Measurements from ENCODE around the gene PKM. TPM values are rescaled to one million over a fixed set of nuclear protein-coding genes. Genes with fewer than 3 reads are reported as not detected.

PKM gene
- total and polyA plus RNA-seq, 2 donors (not counting 1 experiment from before 2014, with no cell fraction given) = 1,892 to 2,521 TPM

DNA sequence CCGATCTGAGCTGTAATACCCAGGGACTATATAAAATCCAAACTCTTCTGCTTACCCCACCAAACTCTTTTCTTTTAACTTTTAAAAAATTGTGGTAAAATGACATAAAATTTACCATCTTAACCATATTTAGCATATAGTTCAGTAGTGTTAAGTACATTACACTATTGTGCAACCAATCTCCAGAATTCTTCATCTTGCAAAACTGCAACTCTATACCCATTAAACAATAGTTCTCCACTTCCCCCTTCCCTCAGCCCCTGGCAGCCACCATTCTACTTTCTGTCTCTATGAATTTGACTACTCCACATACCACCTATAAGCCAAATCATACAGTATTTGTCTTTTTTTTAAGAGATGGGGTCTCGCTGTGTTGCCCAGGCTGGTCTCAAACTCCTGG is 74.1 kb downstream of the PKM start:
- no peak overlapping the region for H3K27ac ChIP-seq (ENCODE audit: insufficient read depth, low read length)
- no peak overlapping the region for H2AFZ ChIP-seq (ENCODE audit: low read length)
- DNase-seq (ENCODE audit: low read depth in 2 of 2) = no peak
- no peaks in the 10 kb centered on the region for H3K79me2 ChIP-seq (ENCODE audit: control insufficient read depth, insufficient read depth, low read length)
- TF ChIP-seq, protein P1, sequence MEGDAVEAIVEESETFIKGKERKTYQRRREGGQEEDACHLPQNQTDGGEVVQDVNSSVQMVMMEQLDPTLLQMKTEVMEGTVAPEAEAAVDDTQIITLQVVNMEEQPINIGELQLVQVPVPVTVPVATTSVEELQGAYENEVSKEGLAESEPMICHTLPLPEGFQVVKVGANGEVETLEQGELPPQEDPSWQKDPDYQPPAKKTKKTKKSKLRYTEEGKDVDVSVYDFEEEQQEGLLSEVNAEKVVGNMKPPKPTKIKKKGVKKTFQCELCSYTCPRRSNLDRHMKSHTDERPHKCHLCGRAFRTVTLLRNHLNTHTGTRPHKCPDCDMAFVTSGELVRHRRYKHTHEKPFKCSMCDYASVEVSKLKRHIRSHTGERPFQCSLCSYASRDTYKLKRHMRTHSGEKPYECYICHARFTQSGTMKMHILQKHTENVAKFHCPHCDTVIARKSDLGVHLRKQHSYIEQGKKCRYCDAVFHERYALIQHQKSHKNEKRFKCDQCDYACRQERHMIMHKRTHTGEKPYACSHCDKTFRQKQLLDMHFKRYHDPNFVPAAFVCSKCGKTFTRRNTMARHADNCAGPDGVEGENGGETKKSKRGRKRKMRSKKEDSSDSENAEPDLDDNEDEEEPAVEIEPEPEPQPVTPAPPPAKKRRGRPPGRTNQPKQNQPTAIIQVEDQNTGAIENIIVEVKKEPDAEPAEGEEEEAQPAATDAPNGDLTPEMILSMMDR (conservative IDR thresholded peaks at IDR 0.05 in 1 of 2, IDR thresholded peaks at IDR 0.05 in 1 of 2; ENCODE audit: low read depth in 1 of 2, low read length in 2 of 2) = no peak
- TF ChIP-seq EZH2 (IDR thresholded peaks at IDR 0.05; ENCODE audit: low read length, missing control alignments) = no peak
- no peak overlapping the region for H3K9ac ChIP-seq (ENCODE audit: insufficient read depth, low read length)
- H3K9me3 ChIP-seq (ENCODE audit: control insufficient read depth, insufficient read depth, low read depth, low read length) = no peaks in the 10 kb centered on the region
- peaks cover 2% of the 10 kb centered on the region for H3K4me1 ChIP-seq (ENCODE audit: control insufficient read depth, extremely low read depth, insufficient read depth, low read length)
- H4K20me1 ChIP-seq (ENCODE audit: control insufficient read depth, extremely low read depth, insufficient read depth, low read length) = no peaks in the 10 kb centered on the region
- peaks cover 5% of the 10 kb centered on the region for H3K27me3 ChIP-seq (ENCODE audit: control insufficient read depth, insufficient read depth, low read length)
- no peak overlapping the region for H3K4me2 ChIP-seq (ENCODE audit: extremely low read depth, insufficient read depth, low read length)
- H3K4me3 ChIP-seq (replicated peaks in 1 of 4; ENCODE audit: control extremely low read depth in 1 of 4, insufficient read depth in 1 of 4, low read depth in 3 of 4, low read length in 4 of 4) = no peak overlapping the region
- H3K36me3 ChIP-seq (ENCODE audit: control insufficient read depth, insufficient read depth, low read length) = no peaks in the 10 kb centered on the region

DNA sequence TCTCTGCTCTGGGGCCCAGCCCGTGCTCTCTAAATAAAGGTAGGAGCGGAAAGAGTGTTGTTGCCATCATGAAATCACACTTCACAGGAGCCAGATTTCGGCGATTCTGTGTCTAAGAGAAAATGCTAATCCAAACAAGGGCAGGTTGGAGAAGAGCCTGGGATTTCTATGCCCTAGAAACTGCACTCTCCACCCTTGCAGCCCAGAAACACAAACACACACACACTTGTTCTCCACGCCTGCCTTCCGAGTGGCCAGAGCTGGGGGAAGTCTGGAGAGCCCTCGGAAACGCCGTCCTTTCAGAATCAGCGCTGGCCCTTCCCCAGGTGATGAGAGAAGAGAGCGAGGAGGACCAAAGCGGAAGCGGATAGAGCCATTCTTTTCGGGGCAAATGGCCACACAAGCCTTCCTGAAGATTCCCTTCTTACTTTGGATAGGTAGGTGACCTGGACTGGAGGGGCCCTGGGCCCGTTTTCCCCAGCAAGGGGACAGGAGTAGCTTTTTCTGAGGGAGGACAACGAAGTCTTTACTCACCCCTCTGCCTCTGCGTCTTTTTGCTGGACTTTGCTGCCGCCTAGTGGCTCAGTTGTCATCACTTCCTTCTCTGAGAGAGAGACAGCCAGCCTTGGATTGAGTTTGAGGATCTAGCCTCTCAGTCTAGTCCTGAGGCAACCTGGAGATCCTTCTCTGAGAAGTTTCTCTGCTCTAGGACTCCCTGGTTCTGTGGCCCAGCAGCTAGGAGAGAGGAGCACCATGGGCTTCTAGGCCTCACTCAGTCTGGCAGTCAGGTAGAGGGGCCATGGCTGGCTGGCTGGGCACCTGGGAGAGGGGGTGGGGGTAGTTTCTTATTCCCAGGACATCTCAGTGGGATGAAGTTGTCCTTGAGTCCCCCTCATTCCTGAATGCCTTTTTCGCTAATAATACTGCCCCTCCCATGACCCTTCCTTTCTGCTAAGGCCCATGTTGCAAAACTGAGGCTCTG is 75.1 kb downstream of the PKM start:
- H3K9ac ChIP-seq (ENCODE audit: insufficient read depth, low read length) = no peak overlapping the region
- H3K79me2 ChIP-seq (ENCODE audit: control insufficient read depth, insufficient read depth, low read length) = no peaks in the 10 kb centered on the region
- H3K27ac ChIP-seq (ENCODE audit: insufficient read depth, low read length) = no peak overlapping the region
- TF ChIP-seq, protein P1 (conservative IDR thresholded peaks at IDR 0.05 in 1 of 2, IDR thresholded peaks at IDR 0.05 in 1 of 2; ENCODE audit: low read depth in 1 of 2, low read length in 2 of 2) = peak; percentile 96 to 97
- no peak for TF ChIP-seq EZH2 (IDR thresholded peaks at IDR 0.05; ENCODE audit: low read length, missing control alignments)
- H3K27me3 ChIP-seq (ENCODE audit: control insufficient read depth, insufficient read depth, low read length) = no peaks in the 10 kb centered on the region
- peak; percentile 65 to 81 for DNase-seq (ENCODE audit: low read depth in 2 of 2)
- peak overlapping the region; percentile 86 for H3K4me2 ChIP-seq (ENCODE audit: extremely low read depth, insufficient read depth, low read length)
- H2AFZ ChIP-seq (ENCODE audit: low read length) = peak overlapping the region; percentile 90
- peaks cover 2% of the 10 kb centered on the region for H3K4me1 ChIP-seq (ENCODE audit: control insufficient read depth, extremely low read depth, insufficient read depth, low read length)
- no peaks in the 10 kb centered on the region for H3K36me3 ChIP-seq (ENCODE audit: control insufficient read depth, insufficient read depth, low read length)
- H3K9me3 ChIP-seq (ENCODE audit: control insufficient read depth, insufficient read depth, low read depth, low read length) = no peaks in the 10 kb centered on the region
- H3K4me3 ChIP-seq (replicated peaks in 1 of 4; ENCODE audit: control extremely low read depth in 1 of 4, insufficient read depth in 1 of 4, low read depth in 3 of 4, low read length in 4 of 4) = peak overlapping the region; percentile 39 to 77 (median 54)
- no peaks in the 10 kb centered on the region for H4K20me1 ChIP-seq (ENCODE audit: control insufficient read depth, extremely low read depth, insufficient read depth, low read length)

DNA sequence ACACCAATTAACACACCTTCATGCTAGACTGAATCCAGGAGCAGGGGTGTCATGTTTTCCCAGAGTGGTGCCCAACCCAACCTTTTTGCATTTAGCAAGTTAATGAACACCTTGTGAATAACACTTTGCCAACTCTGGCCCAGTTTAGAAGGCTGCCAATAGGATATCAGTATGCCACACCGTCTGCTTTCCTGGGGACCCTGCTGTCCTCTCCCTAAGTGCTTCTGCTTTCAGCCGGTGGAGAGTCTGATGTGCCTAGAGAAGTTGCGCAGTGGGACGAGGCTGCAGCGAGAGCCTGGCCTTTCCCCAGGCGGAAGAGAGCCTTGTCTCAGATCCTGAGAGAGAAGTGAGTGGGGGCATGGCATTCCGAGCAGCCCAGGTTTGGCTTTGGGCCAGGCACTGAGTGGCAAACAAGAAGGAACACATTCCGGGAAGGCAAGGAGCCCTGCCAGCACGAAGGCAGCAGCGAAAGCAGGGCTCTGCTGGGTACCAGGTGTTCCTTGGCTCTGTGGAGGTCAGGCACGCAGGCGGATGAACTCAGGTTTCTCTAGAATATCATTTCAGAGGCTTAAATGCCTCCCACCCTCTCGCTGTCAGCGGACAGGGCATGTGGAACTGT is 75.9 kb downstream of the PKM start:
- no peaks in the 10 kb centered on the region for H4K20me1 ChIP-seq (ENCODE audit: control insufficient read depth, extremely low read depth, insufficient read depth, low read length)
- H3K9me3 ChIP-seq (ENCODE audit: control insufficient read depth, insufficient read depth, low read depth, low read length) = no peaks in the 10 kb centered on the region
- H2AFZ ChIP-seq (ENCODE audit: low read length) = peak overlapping the region; percentile 90
- H3K4me2 ChIP-seq (ENCODE audit: extremely low read depth, insufficient read depth, low read length) = peak overlapping the region; percentile 86
- H3K4me1 ChIP-seq (ENCODE audit: control insufficient read depth, extremely low read depth, insufficient read depth, low read length) = peaks cover 2% of the 10 kb centered on the region
- peak overlapping the region in 3 of 4 experiments; percentile 49 to 77 (median 60) for H3K4me3 ChIP-seq (replicated peaks in 1 of 4; ENCODE audit: control extremely low read depth in 1 of 4, insufficient read depth in 1 of 4, low read depth in 3 of 4, low read length in 4 of 4)
- H3K27me3 ChIP-seq (ENCODE audit: control insufficient read depth, insufficient read depth, low read length) = no peaks in the 10 kb centered on the region
- TF ChIP-seq, protein P1 (conservative IDR thresholded peaks at IDR 0.05 in 1 of 2, IDR thresholded peaks at IDR 0.05 in 1 of 2; ENCODE audit: low read depth in 1 of 2, low read length in 2 of 2) = no peak
- TF ChIP-seq EZH2 (IDR thresholded peaks at IDR 0.05; ENCODE audit: low read length, missing control alignments) = no peak
- no peak overlapping the region for H3K27ac ChIP-seq (ENCODE audit: insufficient read depth, low read length)
- peak in 1 of 2 donors; percentile 42 for DNase-seq (ENCODE audit: low read depth in 2 of 2)
- no peaks in the 10 kb centered on the region for H3K79me2 ChIP-seq (ENCODE audit: control insufficient read depth, insufficient read depth, low read length)
- no peaks in the 10 kb centered on the region for H3K36me3 ChIP-seq (ENCODE audit: control insufficient read depth, insufficient read depth, low read length)
- H3K9ac ChIP-seq (ENCODE audit: insufficient read depth, low read length) = no peak overlapping the region
